Astrocyte of the spinal cord (primary cell): ENCODE measurements around the gene PRELP.

Source experiments
- DNase-seq: peaks from one replicate; pipeline ENCODE4 v3.0.0; 2011; ENCODE audit warnings: low read depth, low spot score
- H3K4me3 ChIP-seq: 2 replicates; pipeline ENCODE4 v1.5.1; 2011; ENCODE audit warnings: low read depth, mild to moderate bottlenecking, low read length, moderate library complexity
- CTCF ChIP-seq: IDR thresholded peaks from 2 replicates; pipeline ENCODE4 v1.5.1; 2012; ENCODE audit warnings: low read depth, mild to moderate bottlenecking, low read length, inconsistent platforms
- in situ Hi-C: cut with HindIII; loops from 2 replicates; pipeline ENCODE4 v1.10.0; 2017; ENCODE audit warnings: low sequenced_read_pairs

PRELP gene

GRCh38 chr1:203493901-203494300, 18.3 kb downstream of the PRELP start, which contains the start of gene OPTC:
Gene OPTC (plus strand): TSS chr1:203494153. CDS start chr1:203496006, 1,853 bp downstream.
- in situ Hi-C loops = no loop called here
- H3K4me3 ChIP-seq = no peak within 1 kb of the TSS
- DNase-seq = no peak
- no peak for TF ChIP-seq CTCF

GRCh38 chr1:203495845-203496244, 20.2 kb downstream of the PRELP start:
- H3K4me3 ChIP-seq = no peak overlapping the region
- DNase-seq = no peak
- no peak for TF ChIP-seq CTCF
- in situ Hi-C loops = no loop called here

- H3K4me3 ChIP-seq = no peak overlapping the region
- in situ Hi-C loops = no loop called here
- no peak for DNase-seq
- no peak for TF ChIP-seq CTCF
Measured at GRCh38 chr1:203497269-203497777, 21.7 kb downstream of the PRELP start.

GRCh38 chr1:203499643-203500278, 24.2 kb downstream of the PRELP start:
- DNase-seq = no peak

GRCh38 chr1:203500279-203500678, 24.7 kb downstream of the PRELP start:
- in situ Hi-C loops = no loop called here
- no peak overlapping the region for H3K4me3 ChIP-seq
- TF ChIP-seq CTCF = no peak
- no peak for DNase-seq

More at GRCh38 chr1:203499643-203500278, 24.2 kb downstream of the PRELP start:
- H3K4me3 ChIP-seq = no peak overlapping the region
- in situ Hi-C loops = no loop called here
- TF ChIP-seq CTCF = no peak

- TF ChIP-seq CTCF = no peak
Measured at GRCh38 chr1:203503836-203504235, 28.2 kb downstream of the PRELP start.

More at GRCh38 chr1:203503836-203504235, 28.2 kb downstream of the PRELP start:
- DNase-seq = no peak
- no peak overlapping the region for H3K4me3 ChIP-seq
- in situ Hi-C loops = no loop called here
